NCI-H748 (cell line): ENCODE data around the gene APOL4.
"Not testable (repeated sequence)": the region's sequence is repeated elsewhere in the genome, so short reads cannot be mapped to it uniquely, and the experiment has no call there.

Source experiments
- DNase-seq: peaks from one replicate; lab custom pipeline; 2025; ENCODE audit not compliant: unreplicated experiment; lab: John Stamatoyannopoulos, UW

The APOL4 gene

DNA sequence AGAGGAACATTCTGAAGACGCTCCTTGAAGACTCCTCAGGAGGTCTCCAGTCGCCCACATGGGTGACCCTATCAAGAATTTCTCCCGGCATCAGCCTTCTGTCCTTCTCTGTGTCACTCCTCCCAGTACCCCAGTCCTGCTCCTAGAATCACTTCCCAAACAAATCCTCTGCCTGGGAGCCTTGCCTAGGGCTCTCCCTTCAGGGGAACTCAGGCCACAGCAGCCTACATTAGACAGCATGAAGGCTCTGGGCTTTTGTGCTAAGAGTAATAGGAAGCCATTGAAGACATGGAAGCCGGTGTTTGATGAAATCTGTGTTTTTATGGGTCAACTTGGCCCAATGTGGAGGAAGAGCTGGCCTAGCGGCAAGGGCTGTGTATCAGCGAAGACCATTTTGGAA, 13.7 kb downstream of the APOL4 start:
- not testable (repeated sequence) for DNase-seq

DNA sequence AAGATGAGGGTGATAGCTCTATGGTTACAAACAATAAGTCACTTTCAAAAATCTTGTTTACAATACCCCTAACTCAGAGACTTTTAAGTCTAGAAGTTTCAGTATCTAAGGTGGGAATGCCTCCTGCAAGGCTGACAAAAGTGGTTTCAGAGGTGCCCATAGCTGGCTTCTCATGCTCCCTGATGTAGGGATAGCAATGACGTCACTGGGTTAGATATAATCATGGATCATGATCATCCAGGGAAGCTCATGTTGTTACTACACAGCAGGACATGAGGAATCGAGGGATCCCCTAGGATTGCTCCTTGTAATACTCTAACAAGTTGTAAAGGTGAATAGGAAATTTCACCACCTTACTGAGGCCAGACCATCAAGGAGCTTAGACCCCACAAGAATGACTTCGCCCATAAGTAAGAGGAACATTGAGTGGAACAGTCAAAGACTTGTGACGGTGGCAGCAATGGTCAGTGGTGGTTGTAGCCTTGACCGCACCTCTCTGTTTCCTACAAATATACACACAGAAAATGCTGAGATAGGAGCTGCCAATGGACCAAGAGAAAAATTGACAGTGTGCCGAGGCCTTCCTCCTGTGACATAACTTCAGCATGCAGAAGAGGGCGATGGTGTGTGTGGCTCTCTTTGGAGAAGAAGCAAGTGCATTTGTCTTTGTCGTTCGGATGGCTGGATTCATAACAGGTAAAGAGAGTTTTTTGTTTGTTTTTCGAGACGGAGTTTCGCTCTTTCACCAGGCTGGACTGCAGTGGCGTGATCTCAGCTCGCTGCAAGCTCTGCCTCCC, 15.6 kb downstream of the APOL4 start:
- DNase-seq: no peak

DNA sequence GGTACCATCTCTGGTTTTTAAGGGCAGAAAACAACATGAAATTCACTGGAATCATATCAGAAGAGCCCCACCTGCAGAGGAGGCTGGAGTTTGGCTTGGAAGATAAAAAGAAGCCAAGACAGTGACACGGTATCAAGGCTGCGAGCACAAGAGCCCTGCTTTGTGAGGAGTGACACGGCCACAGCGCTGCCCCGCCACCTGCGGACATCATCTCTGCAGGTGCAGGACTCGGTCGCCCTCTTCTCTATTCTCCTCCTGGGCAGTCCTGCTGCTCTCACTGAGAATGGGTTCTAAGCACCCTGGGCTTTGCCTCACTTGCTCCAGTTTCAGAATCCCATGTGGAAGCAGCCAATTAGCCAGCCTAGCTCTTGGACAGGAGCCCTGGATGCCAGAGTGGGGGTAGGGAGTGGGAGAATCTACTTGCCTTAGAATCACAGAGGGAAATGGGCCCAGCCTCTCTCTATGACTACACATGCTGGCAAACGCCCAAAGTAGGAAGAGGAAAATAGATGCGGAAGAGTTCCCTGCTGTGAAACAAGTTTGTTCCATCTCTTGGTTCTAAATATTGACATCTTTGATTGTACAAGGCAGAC, 17.1 kb downstream of the APOL4 start:
- DNase-seq: no peak

DNA sequence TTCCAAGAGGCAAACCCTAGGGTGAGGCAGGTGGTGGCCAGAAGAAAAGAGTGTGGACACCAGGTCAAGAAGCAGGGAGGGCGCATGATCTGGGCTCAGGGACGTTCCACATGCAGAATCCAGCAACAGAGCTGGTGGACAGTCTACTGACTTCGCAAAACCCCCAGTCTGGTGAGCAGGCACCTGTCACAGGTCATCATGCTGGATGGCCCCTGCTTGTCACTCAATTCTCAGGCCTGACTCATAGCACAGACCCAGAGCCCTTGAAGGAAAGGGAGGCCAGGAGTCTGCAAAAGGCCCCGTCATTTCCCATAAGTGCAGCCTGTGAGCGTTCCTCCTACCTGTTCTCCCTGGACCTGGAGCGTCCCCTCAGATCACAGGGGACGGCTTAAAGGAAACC, 18.2 kb downstream of the APOL4 start:
- DNase-seq: no peak

DNA sequence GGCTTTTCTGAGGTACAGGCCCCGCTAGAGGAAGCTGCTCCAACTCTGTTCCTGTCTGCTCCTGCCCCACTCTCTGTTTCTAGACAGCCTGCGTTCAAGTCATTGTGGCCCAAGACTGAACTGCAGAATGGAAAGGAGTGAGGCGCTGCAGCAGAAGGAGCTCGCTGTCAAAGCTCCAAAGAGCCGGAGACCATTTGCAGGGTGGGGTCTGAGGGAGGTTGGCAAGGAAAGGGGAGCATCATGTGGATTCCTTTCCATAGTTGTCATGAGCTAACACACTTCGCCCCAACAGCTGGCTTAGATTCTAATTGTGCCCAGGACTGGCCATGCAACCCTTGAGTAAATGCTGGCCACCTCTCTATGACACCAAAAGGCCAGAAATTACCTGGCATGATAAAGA, 18.8 kb downstream of the APOL4 start:
- no peak for DNase-seq

DNA sequence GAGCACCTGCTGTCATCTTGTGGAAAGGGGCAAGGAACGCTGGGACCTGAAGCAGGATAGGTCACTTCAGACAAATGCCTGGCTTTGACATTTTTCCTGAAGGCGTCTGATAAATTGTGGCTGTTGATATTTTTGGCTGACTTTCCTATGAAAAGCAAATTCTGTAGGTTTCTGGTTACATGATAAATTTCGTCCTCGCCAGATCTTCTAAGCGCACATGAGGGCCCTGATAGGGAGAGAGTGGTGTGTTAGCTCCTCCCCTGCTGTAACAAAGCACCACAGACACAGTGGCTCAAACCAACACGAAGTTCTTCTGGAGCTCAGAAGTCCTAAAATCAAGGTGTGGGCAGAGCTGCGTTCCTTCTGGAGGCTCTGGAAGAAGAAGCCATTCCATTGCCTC, 19.6 kb downstream of the APOL4 start:
- no peak for DNase-seq

DNA sequence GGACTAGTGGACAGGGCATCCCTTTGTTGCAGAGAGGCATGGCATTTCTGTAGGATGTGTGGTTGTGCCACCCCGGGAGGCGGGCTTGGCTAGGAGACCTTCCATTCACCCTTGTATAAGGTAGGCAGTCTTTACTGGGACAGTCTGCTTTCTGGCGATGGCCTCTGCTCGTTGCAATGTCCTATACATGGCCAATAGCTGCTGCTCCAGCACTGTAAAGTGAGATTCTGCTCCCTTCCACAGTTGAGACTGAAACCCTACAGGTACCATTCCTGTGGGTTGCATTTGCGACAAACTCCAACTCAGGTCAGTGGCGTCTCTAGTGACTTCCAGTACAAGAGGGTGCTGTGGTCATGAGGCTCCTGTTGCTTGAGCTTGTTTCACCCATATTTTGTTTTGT, 20.7 kb downstream of the APOL4 start:
- DNase-seq: no peak

DNA sequence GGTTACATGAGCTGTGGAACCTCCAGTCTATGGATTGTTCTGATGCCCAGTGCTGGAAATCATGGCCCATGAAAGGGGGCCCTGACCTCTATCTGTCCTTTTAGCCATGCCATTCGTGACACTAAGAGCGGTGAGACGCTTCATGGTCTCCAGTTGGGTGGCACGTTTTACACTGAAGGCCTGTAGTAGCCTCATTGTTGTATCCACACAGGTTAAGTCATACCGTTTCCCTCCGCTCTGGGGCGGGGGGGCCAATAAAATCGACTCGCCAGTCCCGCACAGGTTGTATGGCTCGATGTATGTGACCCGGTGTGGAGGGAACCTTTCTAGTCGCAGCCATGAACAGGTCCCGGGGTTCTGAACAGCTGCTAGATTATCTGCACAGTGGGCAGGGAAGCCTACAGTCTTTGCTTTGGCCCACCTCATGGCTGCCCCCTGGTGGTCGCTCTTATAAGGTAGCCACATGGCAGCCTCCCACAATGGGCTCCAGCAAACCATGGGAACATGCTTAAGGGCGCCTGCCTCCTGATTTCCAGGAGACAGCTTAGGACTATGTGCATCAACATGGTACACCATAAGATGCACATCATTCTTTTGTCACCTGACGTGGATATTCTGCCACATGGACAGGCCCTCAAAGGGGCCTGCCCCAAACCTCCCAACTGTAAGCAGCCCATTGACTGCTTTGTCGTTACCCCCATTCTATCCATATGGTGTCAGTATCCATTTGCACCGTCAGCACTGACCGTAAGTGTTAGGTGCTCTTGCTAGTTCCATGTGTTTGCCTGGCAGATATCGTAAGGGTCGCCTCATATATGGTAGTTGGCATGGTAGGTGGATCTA, 21.4 kb downstream of the APOL4 start:
- DNase-seq: peak; percentile 55

DNA sequence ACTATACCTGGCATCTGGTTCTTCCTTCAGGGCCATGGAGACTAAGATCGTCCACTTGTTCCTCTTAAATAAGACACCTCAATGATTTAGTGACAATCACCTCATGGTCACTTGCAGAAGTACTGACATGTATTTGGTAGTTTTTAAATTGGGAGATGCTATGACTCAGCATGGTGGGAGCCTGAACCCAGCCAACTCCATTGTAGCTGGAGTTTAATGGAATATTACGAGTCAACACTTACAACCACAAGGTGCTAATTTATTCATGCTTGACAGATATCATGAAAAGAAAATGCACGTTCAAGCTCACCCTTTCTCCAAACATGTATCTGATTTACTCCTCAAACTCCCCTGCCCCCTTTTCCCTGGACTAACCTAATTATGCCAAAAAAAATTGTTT, 24.4 kb downstream of the APOL4 start:
- DNase-seq: no peak

DNA sequence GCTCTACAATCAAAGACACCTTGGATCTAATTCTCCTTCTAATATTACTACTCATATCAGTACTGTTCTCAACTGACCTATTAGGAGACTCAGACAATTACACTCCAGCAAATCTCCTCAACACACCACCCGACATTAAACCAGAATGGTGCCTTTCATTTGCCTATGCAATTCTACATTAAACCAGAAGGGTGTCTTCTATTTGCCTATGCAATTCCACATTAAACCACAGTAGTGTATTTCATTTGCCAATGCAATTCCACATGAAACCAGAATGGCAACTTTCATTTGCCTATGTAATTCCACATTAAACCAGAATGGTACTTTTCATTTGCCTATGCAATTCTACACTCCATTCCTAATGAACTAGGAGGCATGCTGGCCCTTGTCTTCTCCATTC, 25.7 kb downstream of the APOL4 start:
- DNase-seq: no peak

DNA sequence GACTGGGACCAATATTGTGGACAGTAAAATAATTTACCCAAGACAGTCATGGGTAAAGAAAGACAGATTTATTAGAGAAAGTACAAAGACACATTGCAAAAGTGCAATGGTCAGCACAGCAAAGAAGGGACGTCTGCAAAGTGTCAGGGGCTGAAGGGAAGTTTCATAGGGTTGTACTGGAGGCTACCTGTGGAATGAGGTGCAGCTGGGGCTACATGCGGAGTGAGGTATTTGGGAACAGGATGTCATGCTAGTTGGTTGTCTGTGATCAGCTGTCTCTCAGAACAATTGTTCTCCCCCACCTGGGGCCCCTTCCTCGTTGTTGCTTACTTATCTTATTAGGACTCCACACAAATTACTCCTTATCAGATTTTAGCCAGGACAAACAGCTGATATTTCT, 29.7 kb downstream of the APOL4 start:
- DNase-seq: no peak

DNA sequence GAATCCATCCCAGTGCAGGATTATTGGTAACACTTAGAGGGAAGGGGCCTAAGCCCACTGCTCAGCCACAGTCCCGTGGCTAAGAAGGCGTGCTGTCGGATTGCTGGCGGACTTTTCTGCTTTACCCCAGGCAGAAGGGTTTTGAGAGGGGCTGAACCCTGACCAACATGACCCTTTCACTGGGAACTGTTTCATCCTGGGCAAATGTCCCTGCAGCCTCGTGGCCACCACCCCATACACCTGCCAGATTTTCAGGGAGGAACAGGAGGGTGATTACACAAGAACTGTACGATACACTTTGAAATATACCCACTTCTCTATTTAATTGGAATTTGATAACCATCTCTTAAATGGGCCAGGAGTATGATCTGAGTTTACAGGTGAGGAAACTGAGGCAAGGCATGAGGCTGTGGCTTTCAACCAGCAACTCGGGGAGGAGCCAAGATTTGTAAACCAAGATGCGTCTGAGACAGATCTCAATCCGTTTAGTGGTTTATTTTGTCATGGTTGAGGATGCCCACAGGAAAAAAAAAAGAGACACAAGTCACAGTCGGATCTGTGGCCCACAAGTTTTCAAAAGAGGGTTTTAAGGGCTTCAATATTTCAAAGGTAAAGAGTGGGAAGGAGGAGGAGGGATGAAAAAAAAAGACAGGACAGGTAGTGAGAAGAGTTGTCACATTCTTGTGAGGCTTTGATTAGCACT, 34.9 kb downstream of the APOL4 start:
- DNase-seq: no peak

DNA sequence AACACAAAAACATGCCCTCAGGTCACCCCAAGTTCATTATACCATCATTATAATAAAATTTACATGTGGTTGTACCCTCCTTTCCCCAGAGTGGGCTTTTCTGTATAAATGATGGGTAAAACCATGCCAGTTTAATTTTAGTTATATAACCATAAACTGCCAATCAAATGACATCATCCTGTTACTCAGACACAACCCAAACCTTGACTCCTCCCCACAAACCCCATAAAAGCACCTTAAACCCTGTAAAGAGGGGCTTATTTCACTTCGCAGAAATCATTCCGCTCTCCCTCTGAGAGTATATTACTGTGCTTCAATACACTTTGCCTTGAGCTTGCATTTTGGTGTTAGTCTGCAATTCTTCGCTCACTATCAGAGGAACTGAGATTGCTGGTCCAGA, 35.5 kb downstream of the APOL4 start:
- DNase-seq: no peak

DNA sequence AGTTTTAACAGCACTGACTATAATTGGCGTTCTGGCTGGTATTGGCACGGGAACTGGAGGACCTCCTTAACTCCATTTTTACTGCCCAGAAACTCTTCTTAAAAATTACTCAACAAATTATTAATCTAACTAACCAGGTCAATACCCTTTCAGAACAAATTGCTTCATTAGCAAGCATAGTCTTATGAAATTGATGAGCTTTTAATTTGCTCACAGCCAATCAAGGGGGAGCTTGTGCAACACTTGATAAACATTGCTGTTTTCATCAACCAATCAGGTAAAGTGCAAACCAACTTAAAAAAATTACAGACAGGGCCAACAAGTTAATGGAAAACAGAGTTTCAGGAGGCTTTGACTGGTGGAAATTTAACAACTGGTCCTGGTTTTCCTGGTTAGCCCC, 36.5 kb downstream of the APOL4 start:
- DNase-seq: no peak

DNA sequence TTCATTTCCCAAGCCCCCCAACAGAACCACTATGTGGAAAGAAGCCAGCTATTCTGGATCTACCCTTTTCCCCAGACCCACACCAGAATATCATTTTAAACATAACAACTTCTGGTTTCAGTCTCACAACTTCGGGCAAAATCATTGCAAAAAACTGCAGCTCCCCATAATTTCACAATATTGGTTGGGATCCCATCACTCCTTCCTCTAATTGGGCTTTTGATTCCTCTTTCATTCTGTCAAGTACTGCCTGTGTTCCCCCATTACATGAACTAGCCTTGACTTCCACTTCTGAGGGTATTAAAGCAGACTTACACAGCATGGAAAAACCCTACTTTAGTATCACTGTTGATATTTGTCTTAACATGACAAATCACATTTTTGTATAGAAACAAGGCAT, 37.0 kb downstream of the APOL4 start:
- DNase-seq: no peak

DNA sequence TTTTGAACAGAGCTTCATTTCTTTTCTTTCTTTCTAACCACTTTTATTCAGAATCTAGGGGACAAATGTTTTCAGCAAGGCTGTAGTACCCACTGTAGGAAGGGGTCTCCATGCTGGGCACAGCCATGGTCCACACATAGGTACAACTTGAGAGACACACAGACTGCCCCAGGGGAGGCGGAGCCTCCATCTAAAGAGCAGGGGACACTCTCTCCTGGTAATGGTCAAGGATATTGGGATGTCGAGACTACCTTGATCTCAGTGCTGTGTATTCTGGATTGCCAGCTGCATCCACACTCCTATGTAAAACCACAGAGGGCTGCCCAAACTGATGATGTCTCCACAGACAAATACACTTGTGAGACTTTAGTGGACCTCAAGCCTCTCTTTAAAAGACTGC, 38.1 kb downstream of the APOL4 start:
- DNase-seq: no peak

DNA sequence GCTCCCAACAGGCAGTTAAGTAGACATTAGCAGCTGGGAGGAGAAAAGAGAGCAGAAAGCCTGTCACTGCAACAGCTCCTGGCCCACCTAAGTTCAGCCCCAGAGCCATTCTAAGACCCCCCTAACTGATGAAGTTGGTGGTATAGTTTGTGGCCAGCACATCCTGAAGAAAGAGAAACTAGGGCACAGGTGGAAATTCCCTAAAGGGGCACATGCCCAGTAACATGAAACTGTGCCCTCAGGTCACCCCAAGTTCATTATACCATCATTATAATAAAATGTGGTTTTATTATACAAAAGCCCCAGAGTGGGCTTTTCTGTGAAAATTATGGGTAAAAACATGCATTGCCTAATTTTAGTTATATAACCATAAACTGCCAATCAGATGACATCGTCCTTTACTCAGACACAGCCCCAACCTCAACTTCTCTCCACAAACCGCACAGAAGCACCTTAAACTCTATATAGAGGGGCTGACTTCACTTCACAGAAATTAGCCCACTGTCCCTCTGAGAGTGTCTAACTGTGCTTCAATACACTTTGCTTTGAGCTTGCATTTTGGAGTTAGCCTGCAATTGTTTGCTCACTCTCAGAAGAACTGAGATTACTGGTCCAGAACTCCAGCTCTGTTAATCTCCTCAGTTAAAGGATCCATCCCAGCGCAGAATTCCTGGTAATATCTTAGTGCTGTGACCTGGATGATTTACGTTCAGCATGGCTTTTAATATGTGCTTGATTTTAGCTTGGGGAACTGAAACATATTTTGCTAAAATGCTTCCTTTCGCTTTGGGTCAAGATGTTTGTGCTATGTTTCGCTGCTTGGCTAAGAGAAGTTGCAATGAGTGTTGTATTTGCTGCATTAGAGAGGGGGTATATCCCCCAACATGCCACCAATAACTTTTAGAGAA, 39.2 kb downstream of the APOL4 start:
- no peak for DNase-seq

DNA sequence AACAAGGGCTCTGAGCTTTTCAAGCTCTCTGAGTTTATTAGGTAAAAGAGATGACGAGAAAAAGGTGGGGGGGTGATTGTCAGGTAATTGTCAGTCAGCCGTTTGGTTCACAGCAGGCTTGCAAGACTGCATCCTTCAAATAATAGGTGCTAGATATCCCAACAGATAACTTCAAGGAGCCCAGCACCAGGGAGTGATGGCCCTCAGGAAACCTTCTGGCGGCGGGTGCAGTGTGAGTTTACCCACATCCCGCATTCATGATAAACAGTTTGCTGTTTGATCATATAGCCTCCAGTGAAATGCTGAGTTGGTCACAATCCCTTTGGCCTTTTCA, 39.8 kb downstream of the APOL4 start:
- DNase-seq: not testable (repeated sequence)

DNA sequence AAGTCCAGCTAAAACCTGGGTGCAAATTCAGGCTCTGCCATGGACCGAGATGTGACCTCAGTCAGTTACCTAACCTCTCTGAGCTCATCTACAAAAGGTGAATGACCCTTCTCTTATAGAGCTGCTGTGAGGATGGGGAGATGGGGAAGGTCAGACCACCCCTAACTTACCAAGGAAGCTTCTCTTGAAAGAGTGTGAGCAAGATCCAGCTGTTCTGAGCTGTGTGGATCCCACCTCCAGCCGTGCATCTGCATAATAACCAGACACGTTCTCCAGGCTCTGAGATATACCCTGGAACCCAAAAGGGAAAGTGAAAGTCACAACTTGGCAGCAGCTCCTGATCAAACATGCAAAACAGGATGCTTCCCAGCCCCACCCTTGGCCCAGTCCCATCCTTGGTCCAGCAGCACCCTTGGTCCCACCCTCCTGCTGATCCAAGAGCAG, 41.1 kb downstream of the APOL4 start, which contains the start of gene APOL3:
Gene APOL3, minus strand, starts transcription at position 257 of the 444 bp plus-strand sequence. CDS start 11,700 bp downstream, outside the sequence.
- no peak for DNase-seq
